Right lobe of liver (tissue), 4 donors: ENCODE measurements around the gene RERE.

ENCODE experiments used
- POLR2A ChIP-seq: fragments of 450-650 bp; IDR thresholded peaks from one replicate; pipeline ENCODE4 v1.6.1; 2017; ENCODE audit warnings: antibody characterized with exemption, mild to moderate bottlenecking
- TF ChIP-seq, protein P1 (sequence below), 4 donors: fragments of 200-600 bp in 3 of 4; fragments of 450-650 bp in 1 of 4; IDR thresholded peaks; one replicate each; pipeline versions ENCODE4 v1.5.1 to v1.8.0; 2016 to 2022; ENCODE audit warnings: antibody characterized with exemption in 4 of 4, mild to moderate bottlenecking in 2 of 4
- donor health status: DM: no; HTN: no; CAD: no.
- donor health status: DM: no; HTN: no; CAD: no.
- donor health status: DM: no; HTN: yes; CAD: no.

DNA sequence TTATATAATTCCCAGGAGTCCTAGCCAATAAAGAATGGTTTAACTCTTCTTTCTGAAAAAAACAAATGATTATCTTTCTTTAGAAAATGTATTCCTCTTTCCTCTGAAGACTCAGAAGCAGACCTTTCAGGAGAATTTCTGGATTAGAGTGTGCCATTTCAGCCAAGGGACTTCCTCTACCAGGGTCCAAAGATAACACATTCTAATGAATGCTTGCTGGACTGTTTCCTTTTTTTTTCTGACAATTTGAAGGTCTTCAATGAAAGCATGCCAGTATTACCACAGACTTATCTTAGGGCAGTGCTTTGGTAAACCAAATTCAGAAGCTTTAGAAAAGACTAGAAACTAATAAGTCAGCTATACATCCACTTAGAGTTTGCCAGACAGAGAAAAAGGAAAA lies 80.5 kb downstream of the RERE start:
- TF ChIP-seq, protein P1, sequence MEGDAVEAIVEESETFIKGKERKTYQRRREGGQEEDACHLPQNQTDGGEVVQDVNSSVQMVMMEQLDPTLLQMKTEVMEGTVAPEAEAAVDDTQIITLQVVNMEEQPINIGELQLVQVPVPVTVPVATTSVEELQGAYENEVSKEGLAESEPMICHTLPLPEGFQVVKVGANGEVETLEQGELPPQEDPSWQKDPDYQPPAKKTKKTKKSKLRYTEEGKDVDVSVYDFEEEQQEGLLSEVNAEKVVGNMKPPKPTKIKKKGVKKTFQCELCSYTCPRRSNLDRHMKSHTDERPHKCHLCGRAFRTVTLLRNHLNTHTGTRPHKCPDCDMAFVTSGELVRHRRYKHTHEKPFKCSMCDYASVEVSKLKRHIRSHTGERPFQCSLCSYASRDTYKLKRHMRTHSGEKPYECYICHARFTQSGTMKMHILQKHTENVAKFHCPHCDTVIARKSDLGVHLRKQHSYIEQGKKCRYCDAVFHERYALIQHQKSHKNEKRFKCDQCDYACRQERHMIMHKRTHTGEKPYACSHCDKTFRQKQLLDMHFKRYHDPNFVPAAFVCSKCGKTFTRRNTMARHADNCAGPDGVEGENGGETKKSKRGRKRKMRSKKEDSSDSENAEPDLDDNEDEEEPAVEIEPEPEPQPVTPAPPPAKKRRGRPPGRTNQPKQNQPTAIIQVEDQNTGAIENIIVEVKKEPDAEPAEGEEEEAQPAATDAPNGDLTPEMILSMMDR (IDR thresholded peaks at IDR 0.05), result no peak
- TF ChIP-seq POLR2A, result no peak
